Measurements from ENCODE around the gene VPS26A.

The VPS26A gene

DNA sequence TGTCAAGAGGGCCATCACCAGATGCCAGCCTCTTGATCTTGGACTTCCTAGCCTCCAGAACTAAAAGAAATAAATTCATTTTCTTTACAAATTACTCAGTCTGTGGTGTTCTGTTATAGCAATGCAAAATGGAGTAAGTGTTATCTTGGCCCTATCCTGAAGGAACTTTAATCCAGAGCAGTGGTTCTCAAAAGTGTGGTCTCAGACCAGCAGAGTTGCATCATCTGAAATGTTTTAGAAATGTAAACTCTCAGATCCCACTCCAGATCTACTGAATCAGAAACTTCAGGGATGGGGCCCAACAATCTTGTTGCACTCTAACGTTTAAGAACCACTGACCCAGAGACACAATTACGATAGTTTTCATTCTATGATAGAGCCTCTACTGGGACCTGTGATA is 52.8 kb downstream of the VPS26A start:
- no peak for DNase-seq (ENCODE audit: low read depth in 3 of 3)

DNA sequence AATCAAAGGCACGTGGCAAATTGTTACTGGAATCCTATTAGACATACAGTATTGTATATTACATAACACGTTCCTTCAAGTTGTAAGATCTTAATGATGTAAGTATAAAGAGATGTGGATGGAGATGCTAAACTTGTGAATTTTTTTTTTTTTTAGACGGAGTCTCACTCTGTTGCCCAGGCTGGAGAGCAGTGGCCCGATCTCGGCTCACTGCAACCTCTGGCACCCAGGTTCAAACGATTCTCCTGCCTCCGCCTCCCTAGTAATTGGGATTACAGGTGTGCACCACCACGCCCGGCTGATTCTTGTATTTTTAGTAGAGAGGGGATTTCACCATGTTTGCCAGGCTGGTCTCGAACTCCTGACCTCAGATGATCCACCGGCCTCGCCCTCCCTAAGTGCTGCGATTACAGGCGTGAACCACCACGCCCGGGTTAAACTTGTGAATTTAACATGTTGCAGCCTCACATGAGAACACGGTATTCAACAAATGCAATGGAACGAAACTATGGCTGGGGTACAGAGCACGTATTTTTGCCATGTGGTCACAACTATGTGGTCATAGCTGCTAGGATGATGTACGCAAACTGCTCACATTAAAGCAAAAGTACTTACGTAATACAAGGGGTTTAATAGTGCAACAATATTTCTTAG is 55.2 kb downstream of the VPS26A start:
- DNase-seq (ENCODE audit: low read depth in 3 of 3) = peak in 2 of 3 experiments; percentile 4 to 8

DNA sequence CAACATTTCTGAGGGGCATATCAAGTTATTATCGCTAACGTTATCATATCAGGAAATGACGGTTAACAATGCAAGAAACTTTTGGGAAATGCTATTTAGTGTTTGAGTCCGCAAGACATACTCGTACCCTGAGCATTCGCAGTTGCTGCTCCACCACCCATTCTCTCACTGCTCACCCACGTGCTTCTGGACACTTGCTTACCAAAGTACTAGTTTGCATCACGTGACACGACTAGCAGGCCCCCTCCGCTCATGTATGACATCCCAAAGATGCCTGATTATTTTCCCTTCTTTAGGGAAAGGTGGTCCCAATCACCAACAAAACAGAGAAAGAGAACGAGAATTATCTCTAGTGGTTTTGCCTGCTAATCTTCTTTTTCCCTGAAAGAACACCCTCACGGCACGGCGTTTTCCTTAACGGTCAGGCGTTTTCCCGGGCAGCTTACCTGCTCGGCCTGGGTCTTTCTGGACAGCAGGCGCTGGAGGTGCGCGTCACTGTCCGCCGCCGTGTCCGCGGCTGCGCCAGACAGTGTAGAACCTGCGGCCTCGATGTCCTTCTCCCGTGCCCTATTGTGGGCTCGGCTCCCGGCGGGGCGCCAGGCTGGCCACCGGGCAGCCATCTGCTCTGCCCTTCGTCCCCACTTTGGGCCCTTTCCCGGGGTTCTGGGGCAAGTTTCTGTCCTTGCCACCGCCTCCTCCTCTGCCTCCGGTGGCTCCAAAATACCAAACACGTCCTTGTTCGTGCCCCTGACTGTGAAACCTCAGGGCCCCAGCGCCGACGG is 56.0 kb downstream of the VPS26A start, which contains the start of gene SUPV3L1:
Gene SUPV3L1, plus strand, starts transcription at position 492 of the 782 bp plus-strand sequence. Its CDS starts 58 bp downstream, at position 550.
- DNase-seq (ENCODE audit: low read depth in 3 of 3) = peak; percentile 70 to 74 (median 72)

DNA sequence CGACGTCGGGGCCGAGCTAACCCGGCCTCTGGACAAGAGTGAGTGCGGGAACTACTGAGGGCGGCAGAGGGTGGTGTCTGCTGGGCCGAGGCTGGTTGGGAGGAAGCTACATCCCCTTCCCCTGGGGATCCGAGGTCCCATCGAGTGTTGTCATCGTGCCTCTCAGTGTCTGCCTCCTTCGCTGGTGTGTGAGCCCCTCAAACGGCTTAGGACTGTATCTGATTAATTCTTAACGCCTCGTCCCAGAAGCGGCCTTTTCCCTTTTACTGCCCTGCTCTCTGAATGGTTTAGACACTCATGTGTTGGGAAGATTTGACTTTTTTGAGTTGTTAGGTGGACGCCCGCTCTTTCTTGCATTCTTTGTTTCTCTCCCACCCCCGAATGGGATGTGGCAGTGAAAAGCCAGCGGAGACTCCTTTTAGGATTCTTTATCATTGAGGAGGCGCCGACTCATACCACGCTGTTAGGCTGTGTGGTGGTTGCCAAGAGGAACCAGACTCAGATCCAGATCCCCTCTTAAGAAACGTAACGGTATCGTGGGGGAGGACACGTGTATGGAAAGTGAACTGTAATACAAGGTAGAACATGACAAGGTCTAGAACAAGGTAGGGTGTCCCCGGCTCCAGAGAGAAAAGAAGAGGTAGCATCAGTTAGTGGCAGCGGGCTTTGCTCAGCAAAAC is 56.7 kb downstream of the VPS26A start:
- DNase-seq (ENCODE audit: low read depth in 3 of 3) = no peak

DNA sequence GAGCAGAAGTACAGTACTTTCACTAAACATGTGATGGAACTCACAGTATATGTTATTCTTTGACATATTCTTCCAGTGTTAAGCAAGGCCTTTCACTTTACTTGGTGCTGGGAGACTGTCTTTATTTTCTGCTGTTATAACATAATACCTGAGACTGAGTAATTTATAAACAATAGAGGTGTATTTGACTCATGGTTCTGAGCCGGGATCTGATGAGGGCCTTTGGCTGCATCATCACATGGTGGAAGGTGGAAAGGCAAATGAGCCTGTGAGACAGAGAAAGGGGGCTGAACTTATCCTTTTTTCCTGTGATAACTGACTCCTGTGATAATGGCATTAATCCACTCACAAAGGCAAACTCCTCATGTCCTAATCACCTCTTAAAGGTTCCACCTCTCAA is 57.5 kb downstream of the VPS26A start:
- DNase-seq (ENCODE audit: low read depth in 3 of 3) = no peak

DNA sequence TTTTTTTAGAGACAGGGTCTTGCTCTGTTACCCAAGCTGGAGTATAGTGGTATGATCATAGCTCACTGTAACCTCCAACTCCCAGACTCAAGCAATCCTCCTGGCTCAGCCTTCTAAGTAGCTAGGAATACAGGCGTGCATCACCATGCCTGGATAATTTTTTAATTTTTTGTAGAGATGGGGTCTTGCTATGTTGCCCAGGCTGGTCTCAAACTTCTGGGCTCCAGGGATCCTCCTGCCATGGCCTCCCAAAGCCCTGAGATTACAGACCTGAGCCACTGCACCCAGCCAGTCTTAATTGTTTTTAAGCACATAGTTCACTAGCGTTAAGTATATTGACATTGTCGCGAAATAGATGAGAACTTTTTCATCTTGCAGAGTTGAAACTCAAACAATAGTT is 58.0 kb downstream of the VPS26A start:
- DNase-seq (ENCODE audit: low read depth in 3 of 3) = no peak

DNA sequence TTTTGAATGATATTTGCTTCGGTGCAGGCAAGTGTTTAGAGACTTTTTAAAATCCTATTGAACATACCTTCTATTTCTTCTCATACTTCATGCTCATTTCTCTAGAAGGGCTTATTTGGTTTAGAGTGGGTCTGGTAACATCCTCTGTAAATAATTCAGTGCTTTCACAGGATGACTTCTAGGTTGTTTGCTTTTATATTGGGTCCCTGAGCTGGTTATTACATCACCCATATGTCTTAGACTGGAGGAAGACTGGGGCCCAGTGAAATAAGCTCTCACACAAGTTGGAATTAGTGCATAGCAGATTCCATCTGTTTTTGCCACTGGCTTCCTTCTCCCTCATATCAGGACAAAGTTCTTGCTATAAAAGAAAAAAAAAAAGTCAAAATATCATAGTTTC is 62.5 kb downstream of the VPS26A start:
- DNase-seq (ENCODE audit: low read depth in 3 of 3) = no peak

DNA sequence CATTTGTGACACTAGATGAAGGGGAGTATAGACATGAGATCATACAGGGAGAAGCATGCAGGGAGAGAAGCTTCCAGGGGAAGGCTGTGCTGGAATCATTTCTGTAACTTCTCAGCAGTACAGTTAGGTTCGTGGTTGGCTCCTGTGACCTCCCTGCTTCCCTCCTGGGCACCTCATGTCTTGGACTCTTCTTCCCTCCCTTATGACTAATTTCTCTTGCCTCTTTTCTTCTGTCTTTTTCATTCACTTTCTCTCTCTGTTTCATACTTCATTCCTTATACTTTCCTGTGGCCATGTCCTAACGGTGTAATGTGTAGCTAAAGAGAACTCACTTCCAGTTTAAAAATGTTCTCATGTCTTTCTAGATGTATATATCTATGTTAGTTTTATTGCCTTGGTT is 77.1 kb downstream of the VPS26A start:
- DNase-seq (ENCODE audit: low read depth in 3 of 3) = no peak

DNA sequence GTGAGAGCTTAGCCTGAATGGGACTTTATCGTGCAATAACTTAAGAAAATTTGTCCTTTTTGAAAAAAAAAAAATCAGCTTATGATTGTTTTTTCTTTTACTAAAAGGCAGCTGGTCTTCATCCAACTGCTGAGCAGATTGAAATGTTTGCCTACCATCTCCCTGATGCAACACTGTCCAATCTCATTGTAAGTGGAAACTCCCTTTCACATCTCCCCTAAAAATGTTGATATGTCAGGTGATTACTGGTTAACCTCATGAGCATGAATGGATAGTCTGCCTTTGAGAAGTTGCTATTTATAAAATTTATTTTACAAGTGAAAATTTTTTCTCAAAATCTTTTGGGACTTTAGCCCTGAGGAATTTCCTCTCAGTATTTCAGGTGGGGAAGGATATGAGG is 78.4 kb downstream of the VPS26A start:
- no peak for DNase-seq (ENCODE audit: low read depth in 3 of 3)

DNA sequence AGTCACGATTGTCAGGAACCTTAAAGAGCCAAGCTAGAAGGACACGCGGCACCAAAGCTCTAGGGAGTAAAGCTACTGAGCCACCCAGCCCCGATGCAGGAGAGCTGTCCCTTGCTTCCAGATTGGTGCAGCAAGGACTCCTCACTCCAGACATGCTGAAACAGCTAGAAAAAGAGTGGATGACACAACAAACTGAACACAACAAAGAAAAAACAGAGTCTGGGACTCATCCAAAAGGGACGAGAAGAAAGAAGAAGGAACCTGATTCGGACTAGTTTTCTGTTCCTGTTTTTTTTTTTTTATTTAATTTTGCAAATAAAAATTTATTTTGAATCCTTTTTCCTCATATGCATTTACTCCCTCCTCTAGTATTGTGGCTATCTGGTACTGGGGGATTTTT is 84.8 kb downstream of the VPS26A start:
- no peak for DNase-seq (ENCODE audit: low read depth in 3 of 3)

DNA sequence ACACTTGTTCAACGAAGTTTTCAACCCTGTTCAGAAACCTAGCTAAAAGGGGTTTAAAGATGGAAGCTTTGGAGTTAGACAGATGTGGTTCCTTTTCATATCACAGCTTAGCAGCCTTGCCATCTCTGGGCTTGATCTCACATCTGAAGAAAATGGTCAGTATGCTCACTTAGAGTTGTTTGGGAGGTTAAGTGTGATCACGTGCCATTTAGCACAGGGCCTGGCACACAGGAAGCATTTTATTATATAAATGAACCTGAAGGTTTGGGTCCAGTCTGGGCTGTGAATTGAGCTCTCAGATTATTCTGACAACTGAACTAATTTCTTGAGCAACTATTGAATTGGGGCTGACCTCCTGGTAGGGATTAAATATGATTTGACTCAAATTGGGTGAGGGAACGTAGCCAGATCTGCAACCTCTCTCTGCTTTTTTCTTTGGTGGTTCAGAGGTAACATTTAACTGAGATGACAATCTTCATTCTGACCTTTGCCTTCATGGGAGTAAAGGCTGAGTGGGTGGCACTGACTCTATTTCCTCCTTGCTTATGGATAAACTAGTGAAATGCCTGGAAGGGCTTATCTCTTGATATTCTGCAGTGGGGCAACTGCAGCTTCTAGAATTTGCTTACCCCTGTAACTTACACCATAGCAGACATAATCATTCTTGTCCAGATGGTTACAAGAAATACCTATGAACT is 86.0 kb downstream of the VPS26A start:
- no peak for DNase-seq (ENCODE audit: low read depth in 3 of 3)

DNA sequence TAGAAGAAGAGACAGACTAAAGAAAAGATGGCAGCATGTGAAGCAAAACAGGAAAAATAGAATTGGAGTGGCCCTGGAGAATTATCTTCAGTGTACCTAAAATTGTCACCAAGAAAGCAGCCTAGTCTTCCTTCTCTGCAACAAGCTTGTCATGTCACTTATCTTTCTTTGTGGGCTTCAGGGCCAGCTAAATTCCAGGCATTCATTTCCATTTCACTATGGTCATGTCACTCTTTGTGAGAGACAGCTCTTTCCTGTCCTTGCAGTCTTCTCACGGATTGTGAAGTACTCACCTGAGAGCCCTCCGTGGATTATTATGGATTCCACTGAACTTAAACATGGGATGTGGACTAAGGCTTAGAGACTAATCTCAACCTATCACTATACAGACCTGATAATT is 87.1 kb downstream of the VPS26A start:
- no peak for DNase-seq (ENCODE audit: low read depth in 3 of 3)

DNA sequence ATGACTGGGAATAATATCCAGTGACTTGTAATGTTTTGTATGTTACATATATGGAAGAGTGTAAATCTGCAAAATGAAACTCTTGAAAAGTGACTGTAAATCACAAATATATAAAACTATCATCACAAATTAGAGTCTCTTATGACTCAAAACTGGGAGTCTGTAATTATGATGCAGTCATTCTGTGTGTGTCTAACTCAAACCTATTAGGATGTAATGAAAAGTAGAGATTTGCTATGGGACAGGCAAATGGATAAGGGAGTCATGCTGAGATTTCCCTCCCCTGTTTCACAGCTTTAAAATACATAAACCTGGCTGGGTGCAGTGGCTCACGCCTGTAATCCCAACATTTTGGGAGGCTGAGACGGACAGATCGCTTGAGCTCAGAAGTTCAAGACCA is 87.5 kb downstream of the VPS26A start:
- no peak for DNase-seq (ENCODE audit: low read depth in 3 of 3)

DNA sequence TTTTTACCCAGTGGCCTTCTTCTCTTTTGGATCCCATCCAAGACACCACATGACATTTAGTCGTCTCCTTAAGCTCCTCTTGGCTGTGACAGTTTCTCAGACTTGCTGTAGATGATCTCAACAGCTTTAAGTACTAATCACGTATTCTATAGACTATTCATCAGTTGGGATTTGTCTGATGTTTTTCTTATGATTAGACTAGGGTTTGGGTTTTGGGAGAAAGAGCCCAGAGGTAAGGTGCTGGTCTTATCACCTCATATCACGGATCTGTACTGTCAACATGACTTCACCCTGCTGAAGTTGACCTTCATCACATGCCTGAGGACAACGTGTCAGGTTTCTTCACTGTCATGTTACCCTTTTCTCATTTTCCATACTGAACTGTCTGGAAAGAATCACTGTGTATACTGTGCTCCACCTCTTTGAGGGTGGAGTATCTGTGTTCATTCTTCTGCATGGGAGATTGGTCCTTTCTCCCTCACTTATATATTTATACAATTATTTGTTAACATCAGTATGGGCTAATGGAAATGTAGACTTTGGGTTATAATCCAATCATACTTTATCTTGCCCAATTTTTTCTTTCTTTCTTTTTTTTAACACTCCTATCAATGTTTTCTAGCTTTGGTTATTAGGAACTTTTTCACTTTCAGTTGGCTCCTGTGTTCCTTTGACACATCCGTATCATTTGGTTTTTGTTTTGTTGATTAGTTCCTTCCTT is 89.8 kb downstream of the VPS26A start:
- DNase-seq (ENCODE audit: low read depth in 3 of 3) = no peak

DNA sequence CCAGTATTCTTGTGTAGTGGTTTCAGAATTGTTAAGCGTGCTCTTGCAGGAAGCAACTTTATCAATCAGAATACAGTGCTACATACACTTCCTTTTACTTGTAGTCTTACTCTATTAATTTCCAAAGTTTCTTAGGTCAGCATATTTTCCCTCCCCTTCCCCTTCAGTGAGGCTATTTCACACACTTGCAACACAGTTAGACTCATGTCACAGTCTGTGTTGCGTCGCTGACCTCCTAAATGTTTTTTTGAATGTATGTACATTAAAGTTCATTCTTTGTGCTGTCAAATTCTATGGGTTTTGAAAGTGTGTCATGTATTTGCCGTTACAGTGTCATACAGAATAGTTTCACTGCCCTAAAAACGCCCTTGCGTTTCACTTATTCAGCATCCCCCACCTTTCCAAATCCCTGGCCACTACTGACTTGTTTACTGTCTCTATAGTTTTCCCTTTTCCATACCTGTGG is 90.7 kb downstream of the VPS26A start:
- no peak for DNase-seq (ENCODE audit: low read depth in 3 of 3)

DNA sequence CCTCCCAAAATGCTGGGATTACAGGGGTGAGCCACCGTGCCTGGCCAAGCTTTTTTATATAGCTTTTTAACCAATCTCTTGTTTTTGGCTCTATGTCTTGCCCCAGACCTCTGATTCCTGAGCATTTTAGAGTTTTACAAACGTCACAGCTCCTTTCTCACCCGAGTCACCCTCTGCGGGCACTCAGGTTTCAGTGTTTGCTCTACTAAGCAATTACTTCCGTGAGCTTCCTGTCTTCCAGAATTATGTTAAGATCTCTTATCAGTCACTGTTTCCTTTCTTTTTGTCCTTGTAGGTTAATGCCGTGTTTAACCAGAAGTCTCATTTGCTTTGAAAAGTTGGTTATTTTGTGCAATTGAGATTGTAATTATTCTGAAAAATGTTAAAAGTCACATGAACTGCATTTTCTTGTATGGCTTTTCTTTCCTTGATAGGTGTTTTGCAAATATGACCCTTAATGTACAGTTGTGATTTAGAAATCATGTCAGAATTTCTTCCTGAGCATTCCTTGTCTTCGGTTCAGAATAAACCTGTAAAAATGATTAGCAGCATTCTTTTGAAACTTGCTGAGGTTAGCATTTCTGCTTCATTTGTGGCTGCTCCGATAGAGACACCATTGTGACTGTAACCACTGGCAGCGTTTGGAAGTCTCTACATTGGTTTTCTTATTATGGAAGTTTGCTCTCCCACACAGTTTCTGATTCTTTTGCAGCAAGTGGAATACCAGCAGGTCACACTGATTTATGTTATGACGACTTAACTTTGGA is 91.6 kb downstream of the VPS26A start:
- no peak for DNase-seq (ENCODE audit: low read depth in 3 of 3)

DNA sequence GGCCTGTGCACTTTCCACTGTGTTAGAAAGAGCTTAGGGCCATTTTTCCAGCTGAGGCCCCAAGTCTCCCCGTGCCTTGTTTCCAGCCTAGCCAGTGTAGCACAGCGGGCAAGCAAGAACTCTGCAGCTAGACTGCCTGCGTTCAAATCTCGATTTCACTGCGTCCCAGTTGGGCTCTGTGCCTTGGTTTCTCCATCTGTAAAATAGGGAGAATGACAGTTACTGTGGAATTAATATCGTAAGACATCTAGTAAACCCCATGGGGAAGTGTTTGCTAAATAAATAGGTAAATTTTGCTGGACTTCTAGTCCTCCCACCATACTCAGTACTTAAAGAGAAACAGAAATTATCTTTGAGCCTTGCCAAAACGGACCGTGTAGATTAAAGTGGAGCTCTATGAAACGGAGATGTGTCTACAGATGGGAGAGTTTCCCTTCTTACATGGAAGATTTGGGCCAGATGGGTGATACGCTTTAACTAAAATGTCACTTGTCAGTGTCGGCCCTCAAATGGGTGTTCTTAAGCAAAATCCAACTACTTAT is 92.7 kb downstream of the VPS26A start:
- DNase-seq (ENCODE audit: low read depth in 3 of 3) = no peak

DNA sequence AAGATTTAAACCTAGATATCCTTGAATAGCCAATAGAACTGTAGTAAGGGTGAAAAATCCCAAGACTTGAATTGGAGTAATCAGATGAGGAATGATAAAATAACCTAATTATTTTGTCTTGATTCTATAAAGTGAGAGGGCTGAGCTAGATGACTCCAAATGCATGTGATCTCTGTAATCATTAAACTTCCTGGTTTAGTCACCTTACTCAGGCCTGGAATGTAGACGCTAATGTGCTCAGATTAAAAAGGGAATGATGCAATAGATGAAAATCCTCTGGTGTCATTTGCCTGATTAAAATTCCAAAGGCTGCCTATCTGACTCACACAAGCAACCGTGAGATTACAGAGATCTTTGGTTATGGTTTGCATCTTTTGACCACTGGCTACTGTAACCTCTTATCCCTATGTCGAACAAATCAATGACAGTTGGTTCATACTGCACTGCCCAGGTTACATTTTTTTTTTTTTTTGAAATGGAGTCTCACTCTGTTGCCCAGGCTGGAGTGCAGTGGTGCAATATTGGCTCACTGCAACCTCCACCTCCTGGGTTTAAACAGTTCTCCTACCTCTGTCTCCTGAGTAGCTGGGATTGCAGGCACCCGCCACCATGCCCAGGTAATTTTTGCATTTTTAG is 93.3 kb downstream of the VPS26A start:
- DNase-seq (ENCODE audit: low read depth in 3 of 3) = no peak

DNA sequence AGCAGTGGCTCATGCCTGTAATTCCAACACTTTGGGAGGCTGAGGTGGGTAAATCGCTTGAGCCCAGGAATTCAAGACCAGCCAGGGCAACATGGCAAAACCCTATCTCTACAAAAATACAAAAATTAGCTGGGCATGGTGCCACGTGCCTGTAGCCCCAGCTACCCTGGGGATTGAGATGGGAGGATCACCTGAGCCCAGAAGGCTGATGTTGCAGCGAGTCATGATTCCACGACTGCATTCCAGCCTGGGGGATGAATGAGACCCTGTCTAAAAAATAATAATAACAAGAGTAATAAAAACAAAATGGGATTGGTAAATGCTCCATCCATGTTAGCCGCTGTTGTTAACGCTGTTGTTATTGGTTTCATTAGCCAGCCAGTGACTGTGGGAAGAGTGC is 94.9 kb downstream of the VPS26A start:
- no peak for DNase-seq (ENCODE audit: low read depth in 3 of 3)

DNA sequence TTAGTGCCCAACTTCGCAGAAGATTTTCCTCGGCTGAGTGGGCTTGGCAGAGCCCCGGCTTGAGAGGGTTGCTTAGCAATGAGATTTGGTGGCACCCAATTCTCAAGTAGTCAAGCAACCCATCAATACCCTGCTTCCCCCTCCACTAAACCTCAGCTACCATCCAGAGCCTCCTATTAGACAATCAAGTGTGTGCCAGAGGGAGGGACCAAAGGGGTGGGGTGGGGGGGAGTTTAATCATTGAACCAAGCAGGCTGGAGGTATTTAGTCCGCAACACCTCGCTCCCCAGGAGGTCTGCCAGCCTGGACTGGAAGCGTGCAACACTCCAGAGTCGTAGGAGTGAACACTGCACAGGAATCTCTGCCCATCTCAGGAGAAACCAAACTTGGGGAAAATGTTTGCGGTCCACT is 96.1 kb downstream of the VPS26A start, which contains the start of gene HKDC1:
Gene HKDC1, plus strand, starts transcription at position 292 of the 411 bp plus-strand sequence. Its CDS starts 104 bp downstream, at position 396.
- no peak for DNase-seq (ENCODE audit: low read depth in 3 of 3)

Data from stimulated activated CD4-positive, alpha-beta T cell treated with anti-CD3 and anti-CD28 coated beads, TNF-alpha, amount 100 ng/mL, for 4 hours (primary cell).